ENCODE data around the gene AMPH. TPM values are rescaled to one million over a fixed set of nuclear protein-coding genes. Genes with fewer than 3 reads are reported as not detected.

Gene AMPH
- total RNA-seq, 1 donor from 2014 or later = 13.3 TPM

- Histone ChIP-seq H3K36me3 (no peaks in the 10 kb centered on the region), H3K27ac (no peak overlapping the region), H3K4me1 (peaks cover 12% of the 10 kb centered on the region), H3K27me3 (no peaks in the 10 kb centered on the region), H3K9me3 (no peaks in the 10 kb centered on the region), H3K4me3 (no peak overlapping the region)
- no peak for DNase-seq (ENCODE audit: extremely low spot score in 2 of 2)
- intact Hi-C loops (cut with DNase I) = no loop called here
- no peak for TF ChIP-seq POLR2AphosphoS5 (IDR thresholded peaks at IDR 0.05; ENCODE audit: insufficient read depth in 1 of 2, low read depth in 1 of 2)
- TF ChIP-seq POLR2A (IDR thresholded peaks at IDR 0.05) = no peak
- TF ChIP-seq CTCF (IDR thresholded peaks at IDR 0.05) = no peak
These were observed 178.0 kb downstream of the AMPH start for GRCh38 chr7:38453168-38453567.

- Histone ChIP-seq H3K4me1 (peaks cover 12% of the 10 kb centered on the region), H3K27me3 (no peaks in the 10 kb centered on the region), H3K9me3 (no peaks in the 10 kb centered on the region), H3K4me3 (no peak overlapping the region), H3K27ac (no peak overlapping the region), H3K36me3 (no peaks in the 10 kb centered on the region)
- intact Hi-C loops (cut with DNase I) = no loop called here
- no peak for DNase-seq (ENCODE audit: extremely low spot score in 2 of 2)
- TF ChIP-seq POLR2A (IDR thresholded peaks at IDR 0.05) (no peak), POLR2AphosphoS5 (IDR thresholded peaks at IDR 0.05; ENCODE audit: insufficient read depth in 1 of 2, low read depth in 1 of 2) (no peak)
These were observed 178.5 kb downstream of the AMPH start for GRCh38 chr7:38452681-38453108.

GRCh38 chr7:38451840-38452239, 179.3 kb downstream of the AMPH start:
- no peak overlapping the region for H3K27ac ChIP-seq
- intact Hi-C loops (cut with DNase I) = no loop called here
- TF ChIP-seq POLR2AphosphoS5 (IDR thresholded peaks at IDR 0.05; ENCODE audit: insufficient read depth in 1 of 2, low read depth in 1 of 2) (no peak), CTCF (IDR thresholded peaks at IDR 0.05) (no peak), POLR2A (IDR thresholded peaks at IDR 0.05) (no peak)
- no peaks in the 10 kb centered on the region for H3K9me3 ChIP-seq
- H3K4me3 ChIP-seq = no peak overlapping the region
- DNase-seq (ENCODE audit: extremely low spot score in 2 of 2) = no peak
- no peaks in the 10 kb centered on the region for H3K36me3 ChIP-seq
- H3K27me3 ChIP-seq = no peaks in the 10 kb centered on the region
- H3K4me1 ChIP-seq = peaks cover 12% of the 10 kb centered on the region

GRCh38 chr7:38448584-38449234, 182.5 kb downstream of the AMPH start:
- Histone ChIP-seq H3K36me3 (no peaks in the 10 kb centered on the region), H3K4me1 (peaks cover 12% of the 10 kb centered on the region), H3K27ac (no peak overlapping the region), H3K9me3 (no peaks in the 10 kb centered on the region), H3K27me3 (no peaks in the 10 kb centered on the region), H3K4me3 (no peak overlapping the region)
- TF ChIP-seq POLR2AphosphoS5 (IDR thresholded peaks at IDR 0.05; ENCODE audit: insufficient read depth in 1 of 2, low read depth in 1 of 2) (no peak), POLR2A (IDR thresholded peaks at IDR 0.05) (no peak), CTCF (IDR thresholded peaks at IDR 0.05) (no peak)
- DNase-seq (ENCODE audit: extremely low spot score in 2 of 2) = no peak
- intact Hi-C loops (cut with DNase I) = no loop called here

- Histone ChIP-seq H3K9me3 (no peaks in the 10 kb centered on the region), H3K4me1 (peaks cover 8% of the 10 kb centered on the region), H3K27ac (no peak overlapping the region), H3K36me3 (no peaks in the 10 kb centered on the region), H3K27me3 (no peaks in the 10 kb centered on the region), H3K4me3 (no peak overlapping the region)
- TF ChIP-seq CTCF (IDR thresholded peaks at IDR 0.05) = no peak
- intact Hi-C loops (cut with DNase I) = no loop called here
- DNase-seq (ENCODE audit: extremely low spot score in 2 of 2) = no peak
These were observed 183.1 kb downstream of the AMPH start for GRCh38 chr7:38448054-38448453.
